SKM-1 treated with dmso at 0.1 percent for 144 hours (cell line): ENCODE results near the gene CBFA2T3.
A peak's percentile ranks its signal among the peaks of the same experiment; 100 is the strongest.

Experiments used
- DNase-seq: peaks from one replicate; lab custom pipeline; 2025; ENCODE audit not compliant: unreplicated experiment; lab: John Stamatoyannopoulos, UW

CBFA2T3 gene

DNA sequence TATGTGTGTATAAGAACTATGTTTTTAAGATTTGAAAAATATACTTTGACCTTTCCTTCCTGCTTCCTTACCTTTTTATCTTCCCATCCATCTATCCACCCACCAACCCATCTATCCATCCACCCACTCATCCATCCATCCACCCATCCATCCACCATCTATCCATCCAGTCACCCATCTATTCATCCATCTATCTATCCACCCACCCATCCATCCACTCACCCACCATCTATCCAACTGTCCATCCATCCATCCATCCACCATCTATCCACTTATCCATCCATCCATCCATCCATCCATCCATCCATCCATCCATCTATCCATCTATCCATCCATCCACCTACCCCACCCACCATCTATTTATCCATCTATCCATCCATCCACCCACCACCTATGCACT is 12.4 kb downstream of the CBFA2T3 start:
- no peak for DNase-seq

DNA sequence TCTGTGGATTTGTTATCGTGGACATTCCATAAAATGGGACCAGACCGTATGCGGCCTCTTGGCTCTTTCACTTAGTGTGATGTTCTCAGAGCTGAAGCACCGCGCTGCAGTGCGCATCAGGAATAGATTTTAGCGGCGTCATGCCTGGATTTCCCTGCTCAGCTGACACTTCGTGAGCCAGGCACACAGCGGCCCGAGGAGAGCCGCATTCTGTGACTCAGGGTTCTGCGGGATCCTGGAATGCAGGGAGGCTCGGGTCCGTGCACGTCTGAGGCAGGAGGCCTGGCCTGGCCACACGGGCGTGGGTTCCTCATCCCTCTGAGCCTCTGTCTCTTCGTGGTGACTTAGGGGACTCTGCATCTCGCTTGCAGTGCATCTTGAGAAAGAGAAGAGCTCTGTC is 13.4 kb downstream of the CBFA2T3 start:
- no peak for DNase-seq

DNA sequence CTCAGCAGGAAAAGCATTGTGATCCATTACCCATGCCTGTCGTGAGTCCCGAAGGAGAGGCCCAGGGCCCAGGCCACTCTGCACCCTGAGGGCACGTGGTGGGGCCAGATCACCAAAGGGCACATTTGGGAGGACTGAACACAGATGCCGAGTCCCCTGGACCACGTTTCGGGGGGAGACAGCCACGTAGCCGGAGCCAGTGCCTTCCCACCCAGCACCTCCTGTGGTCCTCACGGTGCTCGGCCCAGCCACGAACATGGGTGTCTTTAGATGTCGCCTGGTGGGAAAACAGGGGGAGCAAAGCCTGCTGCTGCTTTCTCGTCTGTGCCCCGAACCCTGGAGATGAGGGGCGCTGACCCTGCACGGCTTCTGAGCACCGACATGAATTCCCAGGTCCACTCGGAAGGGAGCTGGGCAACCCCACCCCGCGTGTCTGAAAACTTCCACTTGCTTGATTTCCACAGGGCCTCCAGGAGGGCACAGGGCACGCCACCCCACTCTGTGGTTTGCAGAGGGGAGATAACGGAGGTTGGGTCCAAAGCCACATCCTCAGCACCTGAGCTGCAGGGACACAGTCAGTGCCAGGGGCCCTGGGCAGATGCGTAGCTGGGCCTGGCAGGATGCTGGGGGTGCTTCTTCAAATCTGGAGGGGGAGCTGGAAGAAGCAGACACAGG is 14.4 kb downstream of the CBFA2T3 start:
- no peak for DNase-seq

- no peak for DNase-seq
These were observed 16.0 kb downstream of the CBFA2T3 start for GRCh38 chr16:88961011-88961410.

- no peak for DNase-seq
These were observed 16.5 kb downstream of the CBFA2T3 start for GRCh38 chr16:88960516-88960915.

DNA sequence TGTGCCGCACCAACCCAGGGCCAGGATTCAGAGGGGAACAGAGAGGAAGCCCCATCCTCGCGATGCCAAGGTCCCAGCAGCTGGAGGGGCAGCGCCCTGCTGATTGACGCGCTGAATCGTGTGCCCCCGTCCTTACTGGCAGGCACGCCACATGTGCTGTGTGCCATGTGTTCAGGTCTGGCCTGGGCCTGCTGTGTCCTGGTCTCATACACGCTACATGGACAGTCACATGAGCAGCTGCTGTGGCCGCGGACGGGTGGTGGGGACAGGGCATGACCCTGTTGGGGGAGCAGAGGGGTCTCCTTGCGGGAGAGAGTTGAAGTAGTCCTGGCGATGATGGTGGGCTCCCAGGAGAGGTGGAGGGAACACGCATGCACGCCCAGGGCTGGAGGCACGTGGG is 18.0 kb downstream of the CBFA2T3 start:
- no peak for DNase-seq

GRCh38 chr16:88957887-88958577 is 19.0 kb downstream of the CBFA2T3 start:
- peak; percentile 92 for DNase-seq

GRCh38 chr16:88957433-88957767 is 19.6 kb downstream of the CBFA2T3 start:
- DNase-seq, result no peak

DNA sequence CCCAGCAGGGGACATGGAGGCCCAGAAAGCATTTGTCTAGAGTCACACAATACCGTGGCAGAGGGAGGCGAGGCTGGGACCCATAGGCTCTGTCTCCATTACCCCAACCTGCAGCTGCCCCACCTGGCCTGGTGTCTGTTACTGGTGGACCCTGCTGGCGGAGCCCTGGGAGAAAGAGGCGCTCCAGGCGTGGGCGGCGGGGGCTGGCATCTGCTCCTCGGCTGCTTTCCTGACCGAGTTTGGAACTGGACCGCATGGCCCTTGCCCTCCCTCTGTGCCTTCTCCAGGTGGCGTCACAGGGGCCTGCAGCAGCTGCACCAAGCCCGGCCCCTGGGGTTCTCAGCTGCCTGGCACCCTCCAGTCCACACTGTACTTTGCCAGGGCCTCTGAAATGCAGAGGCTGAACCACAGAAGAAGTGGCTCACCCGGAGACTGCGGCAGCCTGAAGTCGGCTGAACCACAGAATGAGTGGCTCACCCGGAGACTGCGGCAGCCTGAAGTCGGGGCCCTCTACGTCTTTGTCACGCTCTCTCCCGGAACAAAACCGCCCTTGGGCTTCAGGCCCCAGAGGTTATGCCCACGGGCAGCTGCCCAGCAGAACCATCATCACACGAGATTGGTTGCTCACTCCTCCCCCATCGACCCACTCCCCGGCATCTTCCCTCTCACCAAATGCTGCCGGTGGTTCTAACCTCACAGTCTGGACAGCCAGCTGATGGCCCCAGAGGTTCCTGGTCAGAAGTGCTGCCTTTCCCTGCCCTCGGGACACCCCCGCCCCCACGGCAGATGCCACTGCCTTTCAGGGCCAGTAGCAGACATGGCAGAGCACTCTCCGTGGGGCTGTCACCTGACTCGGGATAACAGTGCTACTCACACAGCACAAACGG is 20.2 kb downstream of the CBFA2T3 start:
- no peak for DNase-seq

- no peak for DNase-seq
These were observed 21.1 kb downstream of the CBFA2T3 start for GRCh38 chr16:88955906-88956305.

GRCh38 chr16:88953003-88953690 is 23.9 kb downstream of the CBFA2T3 start:
- DNase-seq, result no peak

- DNase-seq, result no peak
These were observed 25.0 kb downstream of the CBFA2T3 start for GRCh38 chr16:88951989-88952388.

DNA sequence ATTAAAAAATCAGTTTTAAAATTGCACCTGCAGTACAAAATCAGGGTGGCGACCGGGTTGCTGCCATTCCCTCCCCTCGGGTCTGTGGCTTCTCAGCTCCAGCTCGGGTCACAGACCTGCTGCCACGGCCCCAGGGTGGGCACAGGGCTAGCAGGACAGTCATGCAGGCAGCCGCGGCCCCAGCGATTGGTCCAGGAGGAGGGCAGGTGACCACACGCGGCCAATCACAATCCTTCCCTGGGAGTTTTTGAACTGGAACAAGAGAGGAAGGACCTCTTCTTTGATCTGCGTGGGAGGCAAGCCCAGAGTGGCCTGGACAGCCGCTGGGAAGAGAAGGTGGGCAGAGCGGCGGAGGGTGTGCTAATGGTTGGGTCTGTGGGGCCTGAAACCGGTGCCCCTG is 25.5 kb downstream of the CBFA2T3 start:
- no peak for DNase-seq

GRCh38 chr16:88948781-88949490 is 28.1 kb downstream of the CBFA2T3 start:
- DNase-seq, result no peak

GRCh38 chr16:88945473-88945872 is 31.5 kb downstream of the CBFA2T3 start:
- no peak for DNase-seq

GRCh38 chr16:88943741-88944140 is 33.3 kb downstream of the CBFA2T3 start:
- DNase-seq, result no peak

GRCh38 chr16:88943131-88943664 is 33.8 kb downstream of the CBFA2T3 start:
- DNase-seq, result no peak

GRCh38 chr16:88941913-88942909 is 34.8 kb downstream of the CBFA2T3 start:
- peak; percentile 44 for DNase-seq
